GM23338 (cell line): ENCODE results near the gene NT5DC2. TPM values are rescaled to one million over a fixed set of nuclear protein-coding genes. Genes with fewer than 3 reads are reported as not detected.

Experiments used
- ATAC-seq: fragments of 200-7000 bp; cut with Tn5 transposase; 3 replicates; pipeline ENCODE4 v1.9.1; 2020
- DNase-seq: peaks from one replicate; pipeline ENCODE4 v3.0.0-alpha.2; 2015; ENCODE audit warnings: low spot score
- H2AFZ ChIP-seq: fragments of 200-600 bp; sonication (generic); 2 replicates; pipeline ENCODE4 v1.8.0; 2016; ENCODE audit warnings: antibody characterized with exemption, mild to moderate bottlenecking, moderate library complexity
- H3F3A ChIP-seq: fragments of 200-600 bp; sonication (generic); replicated peaks from 2 replicates; pipeline ENCODE4 v1.8.0; 2017; ENCODE audit warnings: antibody characterized with exemption, mixed run types, low read depth
- H3K27ac ChIP-seq: fragments of 200-600 bp; sonication (generic); 2 replicates; pipeline ENCODE4 v1.6.1; 2016; ENCODE audit warnings: low read depth
- H3K27me3 ChIP-seq: fragments of 200-600 bp; sonication (generic); 2 replicates; pipeline ENCODE4 v1.8.0; 2016; ENCODE audit warnings: mild to moderate bottlenecking, mixed run types, moderate library complexity; ENCODE audit not compliant: insufficient read depth
- H3K36me3 ChIP-seq: fragments of 200-600 bp; sonication (generic); 2 replicates; pipeline ENCODE4 v1.8.0; 2016; ENCODE audit warnings: mild to moderate bottlenecking; ENCODE audit not compliant: insufficient read depth
- H3K4me1 ChIP-seq: fragments of 200-600 bp; sonication (generic); 2 replicates; pipeline ENCODE4 v1.8.0; 2016; ENCODE audit warnings: mild to moderate bottlenecking, moderate library complexity; ENCODE audit not compliant: insufficient read depth
- H3K4me2 ChIP-seq: fragments of 200-600 bp; sonication (generic); 2 replicates; pipeline ENCODE4 v1.7.1; 2017; ENCODE audit warnings: mixed run types
- H3K4me3 ChIP-seq: fragments of 200-600 bp; sonication (generic); 2 replicates; pipeline ENCODE4 v1.6.1; 2016; ENCODE audit warnings: mixed run types
- H3K79me2 ChIP-seq: fragments of 200-600 bp; sonication (generic); replicated peaks from 2 replicates; pipeline ENCODE4 v1.8.0; 2017; ENCODE audit warnings: mild to moderate bottlenecking; ENCODE audit not compliant: insufficient read depth
- H3K9me2 ChIP-seq: fragments of 200-600 bp; sonication (generic); 2 replicates; pipeline ENCODE4 v1.8.0; 2017; ENCODE audit not compliant: insufficient read depth
- H4K20me1 ChIP-seq: fragments of 200-600 bp; sonication (generic); replicated peaks from 2 replicates; pipeline ENCODE4 v1.8.0; 2017; ENCODE audit warnings: mild to moderate bottlenecking; ENCODE audit not compliant: insufficient read depth
- H3K27ac Mint-ChIP-seq: 2 replicates; pipeline ENCODE4 v1.8.0; 2020; ENCODE audit warnings: inconsistent platforms, mild to moderate bottlenecking, moderate library complexity, mixed read lengths
- H3K27me3 Mint-ChIP-seq: 3 replicates; pipeline ENCODE4 v1.8.0; 2022; ENCODE audit warnings: low read depth, mild to moderate bottlenecking, moderate library complexity, mixed read lengths, inconsistent platforms; ENCODE audit not compliant: insufficient read depth, poor library complexity
- H3K36me3 Mint-ChIP-seq: 3 replicates; pipeline ENCODE4 v1.8.0; 2021; ENCODE audit warnings: low read depth, mild to moderate bottlenecking, inconsistent platforms, moderate library complexity, mixed read lengths
- H3K4me1 Mint-ChIP-seq: 3 replicates; pipeline ENCODE4 v1.8.0; 2020; ENCODE audit warnings: mild to moderate bottlenecking, inconsistent platforms, mixed read lengths
- H3K4me3 Mint-ChIP-seq: 3 replicates; pipeline ENCODE4 v1.8.0; 2021; ENCODE audit warnings: moderate library complexity, mild to moderate bottlenecking, inconsistent platforms, mixed read lengths
- H3K9me3 Mint-ChIP-seq: 3 replicates; pipeline ENCODE4 v1.8.0; 2020; ENCODE audit warnings: moderate library complexity, mild to moderate bottlenecking, inconsistent platforms, mixed read lengths
- CREB1 ChIP-seq: fragments of 250-450 bp; sonication (Bioruptor Pico); IDR thresholded peaks from 2 replicates; pipeline ENCODE4 v1.5.0; 2020; ENCODE audit warnings: low read depth, mild to moderate bottlenecking, moderate library complexity
- EZH2 ChIP-seq: fragments of 200-600 bp; sonication (generic); IDR thresholded peaks from one replicate; pipeline ENCODE4 v1.8.0; 2017; ENCODE audit warnings: antibody characterized with exemption, mild to moderate bottlenecking, low read depth; ENCODE audit not compliant: unreplicated experiment
- EZH2phosphoT487 ChIP-seq: fragments of 200-600 bp; sonication (generic); IDR thresholded peaks from one replicate; pipeline ENCODE4 v1.8.1; 2018; ENCODE audit warnings: antibody characterized with exemption; ENCODE audit not compliant: unreplicated experiment
- JUNB ChIP-seq: IDR thresholded peaks from one replicate; pipeline ENCODE4 v1.6.1; 2016; ENCODE audit warnings: antibody characterized with exemption; ENCODE audit not compliant: unreplicated experiment
- NANOG ChIP-seq: IDR thresholded peaks from 2 replicates; pipeline ENCODE4 v1.6.1; 2016; ENCODE audit warnings: antibody characterized with exemption, borderline replicate concordance
- POLR2AphosphoS5 ChIP-seq: IDR thresholded peaks from 2 replicates; pipeline ENCODE4 v1.6.1; 2016; ENCODE audit warnings: antibody characterized with exemption, low read depth
- STAT1 ChIP-seq: IDR thresholded peaks from one replicate; pipeline ENCODE4 v1.6.1; 2016; ENCODE audit warnings: antibody characterized with exemption; ENCODE audit not compliant: unreplicated experiment
- ZNF114 ChIP-seq: fragments of 250-450 bp; sonication (Bioruptor Pico); IDR thresholded peaks from 2 replicates; pipeline ENCODE4 v1.5.0; 2020; ENCODE audit warnings: mild to moderate bottlenecking, moderate library complexity
- ZNF331 ChIP-seq: fragments of 250-450 bp; sonication (Bioruptor Pico); IDR thresholded peaks from 2 replicates; pipeline ENCODE4 v1.5.0; 2020; ENCODE audit warnings: low read depth, mild to moderate bottlenecking, moderate library complexity
- polyA plus RNA-seq: library from polyadenylated mRNA; unstranded; fragments of >200 nt; fragmentation: Nextera tagmentation; extraction: Ambion mirVana; gene quantifications from 2 replicates; pipeline ENCODE4 v1.2.1, GENCODE V29; 2016
- total RNA-seq: library from RNA; depleted of rRNA; stranded (reverse); fragments of >200 nt; shearing (Covaris generic); gene quantifications from 2 replicates; pipeline ENCODE4 v1.2.3, GENCODE V29; 2014
- TF ChIP-seq, protein P1 (sequence below): IDR thresholded peaks from 2 replicates; pipeline ENCODE4 v1.6.1; 2016; ENCODE audit warnings: antibody characterized with exemption
- TF ChIP-seq, protein P2 (sequence below), 2 experiments: fragments of 200-600 bp in 1 of 2; sonication (generic) in 1 of 2; conservative IDR thresholded peaks; 2 replicates each; pipeline versions ENCODE4 v1.5.1 to v1.6.1; 2016 to 2017; ENCODE audit warnings: antibody characterized with exemption in 2 of 2, low read depth in 2 of 2, mild to moderate bottlenecking in 2 of 2, moderate library complexity in 1 of 2
- TF ChIP-seq, protein P3 (sequence below): IDR thresholded peaks from one replicate; pipeline ENCODE4 v1.6.1; 2018; ENCODE audit warnings: antibody characterized with exemption; ENCODE audit not compliant: unreplicated experiment
- TF ChIP-seq, protein P4 (sequence below): fragments of 250-450 bp; sonication (Bioruptor Pico); IDR thresholded peaks from 2 replicates; pipeline ENCODE4 v1.5.0; 2020; ENCODE audit warnings: mild to moderate bottlenecking, moderate library complexity

Gene NT5DC2
- total and polyA plus RNA-seq, 2 experiments from 2014 or later: 269 to 324 TPM

DNA sequence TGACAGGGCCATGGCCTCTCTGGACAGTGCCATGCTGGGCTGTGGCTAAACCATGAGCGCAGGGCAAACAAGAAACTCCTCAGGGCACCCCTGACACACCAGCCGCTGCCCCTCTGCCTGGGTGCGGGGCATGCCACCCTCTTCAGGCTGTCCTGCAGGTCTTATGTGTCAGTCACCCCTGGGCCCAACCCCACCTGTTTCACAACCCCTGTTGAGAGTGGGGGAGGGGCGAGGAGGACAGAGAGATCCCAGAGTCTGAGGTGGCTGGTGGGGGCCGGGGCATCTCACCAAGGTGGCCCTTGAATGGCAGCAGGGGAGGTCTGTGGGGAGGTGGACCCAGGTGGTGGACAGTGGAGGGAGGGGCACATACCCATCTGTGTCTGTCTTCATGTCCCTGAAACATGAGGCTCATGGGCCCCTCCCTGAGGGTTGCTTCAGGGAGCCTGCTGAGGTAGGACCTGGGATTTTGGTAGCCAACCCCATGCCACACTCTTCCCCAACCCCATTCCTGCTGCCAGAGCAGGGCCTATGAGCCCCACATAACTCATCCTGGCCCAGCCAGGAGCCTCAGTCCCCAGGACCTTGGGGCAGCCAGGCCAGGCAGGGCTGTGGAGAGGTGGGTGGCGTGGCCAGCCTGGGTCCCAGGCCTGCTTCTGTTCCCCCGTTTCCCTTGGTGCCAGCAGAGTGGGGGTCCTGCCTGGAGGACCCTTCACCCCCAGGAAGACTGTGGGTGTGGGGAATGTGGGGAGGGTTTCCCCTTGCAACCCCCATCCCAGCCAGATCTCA lies 40.2 kb downstream of the NT5DC2 start:
- Histone ChIP-seq H3K4me1 (no peaks in the 10 kb centered on the region), H3K79me2 (no peaks in the 10 kb centered on the region), H3K36me3 (no peaks in the 10 kb centered on the region), H3K4me2 (no peak overlapping the region), H4K20me1 (no peaks in the 10 kb centered on the region), H3F3A (no peaks in the 10 kb centered on the region), H3K27me3 (no peaks in the 10 kb centered on the region), H3K9me2 (no peaks in the 10 kb centered on the region), H2AFZ (no peak overlapping the region), H3K4me3 (no peak overlapping the region), H3K27ac (no peak overlapping the region)
- peaks cover 8% of the 10 kb centered on the region; the same call in 2 of the 3 replicates for H3K4me1 Mint-ChIP-seq
- no peak overlapping the region for H3K27ac Mint-ChIP-seq
- H3K9me3 Mint-ChIP-seq: no peaks in the 10 kb centered on the region
- peaks cover 28% of the 10 kb centered on the region for H3K36me3 Mint-ChIP-seq
- no peak overlapping the region for H3K4me3 Mint-ChIP-seq
- peaks cover 15% of the 10 kb centered on the region for H3K27me3 Mint-ChIP-seq
- DNase-seq (no peak), ATAC-seq (peak; percentile 11)
- TF ChIP-seq ZNF114 (CRISPR knock-in tag) (no peak), JUNB (no peak), CREB1 (CRISPR knock-in tag) (no peak), POLR2AphosphoS5 (no peak; the same call in 1 of the 2 replicates), NANOG (no peak), STAT1 (no peak), EZH2 (no peak), EZH2phosphoT487 (no peak), ZNF331 (CRISPR knock-in tag) (no peak)
- TF ChIP-seq, protein P1, sequence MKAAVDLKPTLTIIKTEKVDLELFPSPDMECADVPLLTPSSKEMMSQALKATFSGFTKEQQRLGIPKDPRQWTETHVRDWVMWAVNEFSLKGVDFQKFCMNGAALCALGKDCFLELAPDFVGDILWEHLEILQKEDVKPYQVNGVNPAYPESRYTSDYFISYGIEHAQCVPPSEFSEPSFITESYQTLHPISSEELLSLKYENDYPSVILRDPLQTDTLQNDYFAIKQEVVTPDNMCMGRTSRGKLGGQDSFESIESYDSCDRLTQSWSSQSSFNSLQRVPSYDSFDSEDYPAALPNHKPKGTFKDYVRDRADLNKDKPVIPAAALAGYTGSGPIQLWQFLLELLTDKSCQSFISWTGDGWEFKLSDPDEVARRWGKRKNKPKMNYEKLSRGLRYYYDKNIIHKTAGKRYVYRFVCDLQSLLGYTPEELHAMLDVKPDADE: no peak
- TF ChIP-seq, protein P2, sequence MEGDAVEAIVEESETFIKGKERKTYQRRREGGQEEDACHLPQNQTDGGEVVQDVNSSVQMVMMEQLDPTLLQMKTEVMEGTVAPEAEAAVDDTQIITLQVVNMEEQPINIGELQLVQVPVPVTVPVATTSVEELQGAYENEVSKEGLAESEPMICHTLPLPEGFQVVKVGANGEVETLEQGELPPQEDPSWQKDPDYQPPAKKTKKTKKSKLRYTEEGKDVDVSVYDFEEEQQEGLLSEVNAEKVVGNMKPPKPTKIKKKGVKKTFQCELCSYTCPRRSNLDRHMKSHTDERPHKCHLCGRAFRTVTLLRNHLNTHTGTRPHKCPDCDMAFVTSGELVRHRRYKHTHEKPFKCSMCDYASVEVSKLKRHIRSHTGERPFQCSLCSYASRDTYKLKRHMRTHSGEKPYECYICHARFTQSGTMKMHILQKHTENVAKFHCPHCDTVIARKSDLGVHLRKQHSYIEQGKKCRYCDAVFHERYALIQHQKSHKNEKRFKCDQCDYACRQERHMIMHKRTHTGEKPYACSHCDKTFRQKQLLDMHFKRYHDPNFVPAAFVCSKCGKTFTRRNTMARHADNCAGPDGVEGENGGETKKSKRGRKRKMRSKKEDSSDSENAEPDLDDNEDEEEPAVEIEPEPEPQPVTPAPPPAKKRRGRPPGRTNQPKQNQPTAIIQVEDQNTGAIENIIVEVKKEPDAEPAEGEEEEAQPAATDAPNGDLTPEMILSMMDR (conservative IDR thresholded peaks at IDR 0.05; ENCODE audit: low read depth in 2 of 2): no peak
- TF ChIP-seq, protein P3, sequence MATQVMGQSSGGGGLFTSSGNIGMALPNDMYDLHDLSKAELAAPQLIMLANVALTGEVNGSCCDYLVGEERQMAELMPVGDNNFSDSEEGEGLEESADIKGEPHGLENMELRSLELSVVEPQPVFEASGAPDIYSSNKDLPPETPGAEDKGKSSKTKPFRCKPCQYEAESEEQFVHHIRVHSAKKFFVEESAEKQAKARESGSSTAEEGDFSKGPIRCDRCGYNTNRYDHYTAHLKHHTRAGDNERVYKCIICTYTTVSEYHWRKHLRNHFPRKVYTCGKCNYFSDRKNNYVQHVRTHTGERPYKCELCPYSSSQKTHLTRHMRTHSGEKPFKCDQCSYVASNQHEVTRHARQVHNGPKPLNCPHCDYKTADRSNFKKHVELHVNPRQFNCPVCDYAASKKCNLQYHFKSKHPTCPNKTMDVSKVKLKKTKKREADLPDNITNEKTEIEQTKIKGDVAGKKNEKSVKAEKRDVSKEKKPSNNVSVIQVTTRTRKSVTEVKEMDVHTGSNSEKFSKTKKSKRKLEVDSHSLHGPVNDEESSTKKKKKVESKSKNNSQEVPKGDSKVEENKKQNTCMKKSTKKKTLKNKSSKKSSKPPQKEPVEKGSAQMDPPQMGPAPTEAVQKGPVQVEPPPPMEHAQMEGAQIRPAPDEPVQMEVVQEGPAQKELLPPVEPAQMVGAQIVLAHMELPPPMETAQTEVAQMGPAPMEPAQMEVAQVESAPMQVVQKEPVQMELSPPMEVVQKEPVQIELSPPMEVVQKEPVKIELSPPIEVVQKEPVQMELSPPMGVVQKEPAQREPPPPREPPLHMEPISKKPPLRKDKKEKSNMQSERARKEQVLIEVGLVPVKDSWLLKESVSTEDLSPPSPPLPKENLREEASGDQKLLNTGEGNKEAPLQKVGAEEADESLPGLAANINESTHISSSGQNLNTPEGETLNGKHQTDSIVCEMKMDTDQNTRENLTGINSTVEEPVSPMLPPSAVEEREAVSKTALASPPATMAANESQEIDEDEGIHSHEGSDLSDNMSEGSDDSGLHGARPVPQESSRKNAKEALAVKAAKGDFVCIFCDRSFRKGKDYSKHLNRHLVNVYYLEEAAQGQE: no peak
- TF ChIP-seq, protein P4, sequence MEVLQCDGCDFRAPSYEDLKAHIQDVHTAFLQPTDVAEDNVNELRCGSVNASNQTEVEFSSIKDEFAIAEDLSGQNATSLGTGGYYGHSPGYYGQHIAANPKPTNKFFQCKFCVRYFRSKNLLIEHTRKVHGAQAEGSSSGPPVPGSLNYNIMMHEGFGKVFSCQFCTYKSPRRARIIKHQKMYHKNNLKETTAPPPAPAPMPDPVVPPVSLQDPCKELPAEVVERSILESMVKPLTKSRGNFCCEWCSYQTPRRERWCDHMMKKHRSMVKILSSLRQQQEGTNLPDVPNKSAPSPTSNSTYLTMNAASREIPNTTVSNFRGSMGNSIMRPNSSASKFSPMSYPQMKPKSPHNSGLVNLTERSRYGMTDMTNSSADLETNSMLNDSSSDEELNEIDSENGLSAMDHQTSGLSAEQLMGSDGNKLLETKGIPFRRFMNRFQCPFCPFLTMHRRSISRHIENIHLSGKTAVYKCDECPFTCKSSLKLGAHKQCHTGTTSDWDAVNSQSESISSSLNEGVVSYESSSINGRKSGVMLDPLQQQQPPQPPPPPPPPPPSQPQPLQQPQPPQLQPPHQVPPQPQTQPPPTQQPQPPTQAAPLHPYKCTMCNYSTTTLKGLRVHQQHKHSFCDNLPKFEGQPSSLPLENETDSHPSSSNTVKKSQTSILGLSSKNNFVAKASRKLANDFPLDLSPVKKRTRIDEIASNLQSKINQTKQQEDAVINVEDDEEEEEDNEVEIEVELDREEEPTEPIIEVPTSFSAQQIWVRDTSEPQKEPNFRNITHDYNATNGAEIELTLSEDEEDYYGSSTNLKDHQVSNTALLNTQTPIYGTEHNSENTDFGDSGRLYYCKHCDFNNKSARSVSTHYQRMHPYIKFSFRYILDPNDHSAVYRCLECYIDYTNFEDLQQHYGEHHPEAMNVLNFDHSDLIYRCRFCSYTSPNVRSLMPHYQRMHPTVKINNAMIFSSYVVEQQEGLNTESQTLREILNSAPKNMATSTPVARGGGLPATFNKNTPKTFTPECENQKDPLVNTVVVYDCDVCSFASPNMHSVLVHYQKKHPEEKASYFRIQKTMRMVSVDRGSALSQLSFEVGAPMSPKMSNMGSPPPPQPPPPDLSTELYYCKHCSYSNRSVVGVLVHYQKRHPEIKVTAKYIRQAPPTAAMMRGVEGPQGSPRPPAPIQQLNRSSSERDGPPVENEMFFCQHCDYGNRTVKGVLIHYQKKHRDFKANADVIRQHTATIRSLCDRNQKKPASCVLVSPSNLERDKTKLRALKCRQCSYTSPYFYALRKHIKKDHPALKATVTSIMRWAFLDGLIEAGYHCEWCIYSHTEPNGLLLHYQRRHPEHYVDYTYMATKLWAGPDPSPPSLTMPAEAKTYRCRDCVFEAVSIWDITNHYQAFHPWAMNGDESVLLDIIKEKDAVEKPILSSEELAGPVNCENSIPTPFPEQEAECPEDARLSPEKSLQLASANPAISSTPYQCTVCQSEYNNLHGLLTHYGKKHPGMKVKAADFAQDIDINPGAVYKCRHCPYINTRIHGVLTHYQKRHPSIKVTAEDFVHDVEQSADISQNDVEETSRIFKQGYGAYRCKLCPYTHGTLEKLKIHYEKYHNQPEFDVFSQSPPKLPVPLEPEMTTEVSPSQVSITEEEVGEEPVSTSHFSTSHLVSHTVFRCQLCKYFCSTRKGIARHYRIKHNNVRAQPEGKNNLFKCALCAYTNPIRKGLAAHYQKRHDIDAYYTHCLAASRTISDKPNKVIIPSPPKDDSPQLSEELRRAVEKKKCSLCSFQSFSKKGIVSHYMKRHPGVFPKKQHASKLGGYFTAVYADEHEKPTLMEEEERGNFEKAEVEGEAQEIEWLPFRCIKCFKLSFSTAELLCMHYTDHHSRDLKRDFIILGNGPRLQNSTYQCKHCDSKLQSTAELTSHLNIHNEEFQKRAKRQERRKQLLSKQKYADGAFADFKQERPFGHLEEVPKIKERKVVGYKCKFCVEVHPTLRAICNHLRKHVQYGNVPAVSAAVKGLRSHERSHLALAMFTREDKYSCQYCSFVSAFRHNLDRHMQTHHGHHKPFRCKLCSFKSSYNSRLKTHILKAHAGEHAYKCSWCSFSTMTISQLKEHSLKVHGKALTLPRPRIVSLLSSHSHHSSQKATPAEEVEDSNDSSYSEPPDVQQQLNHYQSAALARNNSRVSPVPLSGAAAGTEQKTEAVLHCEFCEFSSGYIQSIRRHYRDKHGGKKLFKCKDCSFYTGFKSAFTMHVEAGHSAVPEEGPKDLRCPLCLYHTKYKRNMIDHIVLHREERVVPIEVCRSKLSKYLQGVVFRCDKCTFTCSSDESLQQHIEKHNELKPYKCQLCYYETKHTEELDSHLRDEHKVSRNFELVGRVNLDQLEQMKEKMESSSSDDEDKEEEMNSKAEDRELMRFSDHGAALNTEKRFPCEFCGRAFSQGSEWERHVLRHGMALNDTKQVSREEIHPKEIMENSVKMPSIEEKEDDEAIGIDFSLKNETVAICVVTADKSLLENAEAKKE (CRISPR knock-in tag): no peak
